Parathyroid adenoma (tissue), 2 donors: Measurements from ENCODE around the gene LRIG2.
"Not testable (repeated sequence)": the region's sequence is repeated elsewhere in the genome, so short reads cannot be mapped to it uniquely, and the experiment has no call there.

ENCODE experiments used
- H2AFZ ChIP-seq: fragments of 300-600 bp; sonication (generic); one replicate; pipeline ENCODE4 v1.7.0; 2017; ENCODE audit warnings: antibody characterized with exemption, mild to moderate bottlenecking
- H3K27ac ChIP-seq: fragments of 300-600 bp; sonication (generic); one replicate; pipeline ENCODE4 v1.7.0; 2017
- H3K27me3 ChIP-seq: fragments of 300-600 bp; sonication (generic); one replicate; pipeline ENCODE4 v1.7.0; 2017; ENCODE audit warnings: low read length; ENCODE audit not compliant: control insufficient read depth, insufficient read depth
- H3K36me3 ChIP-seq: fragments of 300-600 bp; sonication (generic); one replicate; pipeline ENCODE4 v1.7.0; 2017; ENCODE audit warnings: low read length; ENCODE audit not compliant: control insufficient read depth, insufficient read depth
- H3K4me1 ChIP-seq: fragments of 300-600 bp; sonication (generic); one replicate; pipeline ENCODE4 v1.7.0; 2017; ENCODE audit warnings: control low read depth
- H3K4me2 ChIP-seq: fragments of 300-600 bp; sonication (generic); one replicate; pipeline ENCODE4 v1.7.0; 2017; ENCODE audit warnings: low read length
- H3K4me3 ChIP-seq: fragments of 300-600 bp; sonication (generic); one replicate; pipeline ENCODE4 v1.7.0; 2017; ENCODE audit warnings: low read depth, low read length
- H3K79me2 ChIP-seq: fragments of 300-600 bp; sonication (generic); one replicate; pipeline ENCODE4 v1.7.0; 2017; ENCODE audit warnings: control low read depth
- H3K9ac ChIP-seq: fragments of 300-600 bp; sonication (generic); one replicate; pipeline ENCODE4 v1.7.0; 2017; ENCODE audit warnings: mild to moderate bottlenecking
- H3K9me3 ChIP-seq: fragments of 300-600 bp; sonication (generic); one replicate; pipeline ENCODE4 v1.7.0; 2017; ENCODE audit warnings: low read length; ENCODE audit not compliant: control insufficient read depth
- CTCF ChIP-seq: fragments of 300-600 bp; sonication (generic); IDR thresholded peaks from one replicate; pipeline ENCODE4 v1.7.0; 2017; ENCODE audit warnings: antibody characterized with exemption, mild to moderate bottlenecking
- donor health status: primary hyperparathyroidism.

The LRIG2 gene

DNA sequence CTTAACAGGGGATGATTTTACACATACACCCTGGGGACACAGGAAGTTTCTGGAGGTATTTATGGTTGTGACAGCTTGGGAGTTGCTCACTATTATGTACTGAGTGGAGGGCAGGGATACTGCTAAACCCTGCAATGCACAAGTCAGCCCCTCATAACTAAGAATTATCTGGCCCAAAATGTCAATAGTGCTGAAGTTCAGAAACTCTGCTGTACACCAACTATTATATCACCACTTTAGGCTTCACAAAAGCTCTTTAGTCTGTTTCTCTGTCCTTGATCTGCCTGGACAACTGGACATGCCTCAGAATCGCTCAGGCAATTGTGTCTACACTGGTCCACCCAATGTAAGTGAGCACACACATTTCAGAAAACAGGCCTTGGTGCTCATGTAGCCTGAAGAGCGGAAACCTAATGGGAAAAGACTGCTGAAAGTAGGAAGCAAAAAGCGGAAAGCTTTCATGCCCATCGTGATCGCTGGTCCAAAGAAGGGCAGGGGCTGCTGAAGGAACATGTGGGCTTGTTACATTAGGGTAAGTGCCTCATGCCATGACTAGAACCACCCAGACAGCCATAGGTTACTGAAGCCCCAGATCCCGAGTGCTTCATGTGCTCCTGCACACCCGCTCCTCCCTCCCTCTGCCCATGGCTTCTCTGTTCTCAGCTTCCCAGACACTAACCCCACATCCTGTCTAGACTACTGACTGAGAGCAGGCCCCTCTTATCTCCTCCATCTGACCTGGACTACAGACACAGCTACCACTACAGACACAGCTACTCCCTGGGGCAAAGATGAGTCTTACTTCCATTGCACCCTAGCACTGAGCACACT lies 73.5 kb downstream of the LRIG2 start:
- Histone ChIP-seq H2AFZ (no peak overlapping the region), H3K79me2 (no peaks in the 10 kb centered on the region), H3K4me3 (no peak overlapping the region), H3K27me3 (no peaks in the 10 kb centered on the region), H3K4me1 (no peaks in the 10 kb centered on the region), H3K4me2 (no peak overlapping the region), H3K9me3 (no peaks in the 10 kb centered on the region), H3K9ac (no peak overlapping the region), H3K27ac (no peak overlapping the region), H3K36me3 (no peaks in the 10 kb centered on the region)
- TF ChIP-seq CTCF, result no peak

DNA sequence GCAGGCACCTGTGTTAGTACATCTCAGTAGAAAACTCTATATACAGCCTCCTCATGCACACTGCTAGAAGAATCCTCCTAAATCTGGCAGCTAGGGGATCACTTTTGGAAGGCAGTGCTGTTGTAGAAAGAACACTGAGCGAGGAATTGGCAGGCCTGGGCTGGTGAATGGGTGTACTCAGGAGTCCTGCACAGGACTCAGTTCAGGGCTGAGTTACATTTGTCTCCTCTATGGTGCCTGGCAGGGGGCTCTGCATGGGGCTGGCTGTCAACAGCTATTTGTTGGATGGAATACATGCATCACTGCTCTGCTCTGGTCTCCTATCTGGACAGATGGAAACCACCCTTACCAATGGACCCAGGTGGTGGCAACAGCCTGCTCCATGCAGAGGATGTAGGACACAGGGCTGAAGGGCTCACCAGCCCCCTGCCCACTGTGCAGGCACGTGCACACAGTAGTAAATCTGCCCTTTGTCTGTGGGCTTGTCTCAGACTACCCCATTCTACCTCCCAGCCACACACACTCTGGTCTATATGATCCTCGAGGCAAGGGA lies 74.2 kb downstream of the LRIG2 start:
- no peak overlapping the region for H3K4me2 ChIP-seq
- no peak overlapping the region for H3K27ac ChIP-seq
- H3K79me2 ChIP-seq, result no peaks in the 10 kb centered on the region
- no peak overlapping the region for H3K9ac ChIP-seq
- H3K27me3 ChIP-seq, result no peaks in the 10 kb centered on the region
- H3K4me3 ChIP-seq, result no peak overlapping the region
- no peak overlapping the region for H2AFZ ChIP-seq
- no peaks in the 10 kb centered on the region for H3K36me3 ChIP-seq
- H3K9me3 ChIP-seq, result no peaks in the 10 kb centered on the region
- no peaks in the 10 kb centered on the region for H3K4me1 ChIP-seq
- TF ChIP-seq CTCF, result no peak

GRCh38 chr1:113147826-113148225 lies 74.8 kb downstream of the LRIG2 start:
- Histone ChIP-seq H3K4me2 (no peak overlapping the region), H3K79me2 (no peaks in the 10 kb centered on the region), H3K27me3 (no peaks in the 10 kb centered on the region), H3K36me3 (no peaks in the 10 kb centered on the region), H3K9me3 (no peaks in the 10 kb centered on the region), H3K9ac (no peak overlapping the region), H3K27ac (no peak overlapping the region), H3K4me1 (no peaks in the 10 kb centered on the region), H2AFZ (no peak overlapping the region), H3K4me3 (no peak overlapping the region)
- TF ChIP-seq CTCF, result no peak

DNA sequence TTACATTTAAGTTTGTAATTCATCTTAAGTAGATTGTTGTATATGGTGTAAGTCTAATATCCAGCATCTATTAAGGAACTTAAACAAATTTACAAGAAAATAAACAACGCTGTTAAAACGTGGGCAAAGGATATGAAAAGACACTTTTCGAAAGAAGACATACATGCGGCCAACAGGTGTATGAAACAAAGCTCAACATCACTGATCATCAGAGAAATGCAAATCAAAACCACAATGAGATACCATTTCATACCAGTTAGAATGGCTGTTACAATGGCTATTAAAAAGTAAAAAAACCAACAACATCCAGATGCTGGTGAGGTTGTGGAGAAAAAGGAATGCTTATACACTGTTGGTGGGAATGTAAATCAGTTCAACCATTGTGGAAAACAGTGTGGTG lies 77.5 kb downstream of the LRIG2 start:
- H3K9me3 ChIP-seq, H3K27me3 ChIP-seq, H3K4me1 ChIP-seq, H3K79me2 ChIP-seq, H3K9ac ChIP-seq, H2AFZ ChIP-seq, H3K4me2 ChIP-seq, H3K27ac ChIP-seq, H3K36me3 ChIP-seq, H3K4me3 ChIP-seq: not testable (repeated sequence)

GRCh38 chr1:113153116-113153803 lies 80.3 kb downstream of the LRIG2 start:
- Histone ChIP-seq H2AFZ (no peak overlapping the region), H3K36me3 (no peaks in the 10 kb centered on the region), H3K79me2 (no peaks in the 10 kb centered on the region), H3K27me3 (no peaks in the 10 kb centered on the region), H3K9ac (no peak overlapping the region), H3K4me3 (no peak overlapping the region), H3K9me3 (no peaks in the 10 kb centered on the region), H3K4me2 (no peak overlapping the region), H3K4me1 (no peaks in the 10 kb centered on the region), H3K27ac (no peak overlapping the region)
- no peak for TF ChIP-seq CTCF
